Chondrocyte (in vitro differentiated cells): ENCODE results near the gene MT1B. TPM values are rescaled to one million over a fixed set of nuclear protein-coding genes. Genes with fewer than 3 reads are reported as not detected.
"Not testable (repeated sequence)": the region's sequence is repeated elsewhere in the genome, so short reads cannot be mapped to it uniquely, and the experiment has no call there.

Experiments used
- DNase-seq: peaks from one replicate; pipeline ENCODE4 v3.0.0; 2021; ENCODE audit warnings: mixed read lengths, low spot score
- H3K27ac Mint-ChIP-seq: one replicate; pipeline ENCODE4 v1.8.0; 2021; ENCODE audit warnings: mild to moderate bottlenecking, moderate library complexity, mixed read lengths; ENCODE audit not compliant: unreplicated experiment
- H3K27me3 Mint-ChIP-seq: 2 replicates; pipeline ENCODE4 v1.8.0; 2021; ENCODE audit warnings: low read depth, mixed read lengths
- H3K36me3 Mint-ChIP-seq: 2 replicates; pipeline ENCODE4 v1.8.0; 2021; ENCODE audit warnings: low read depth, mixed read lengths
- H3K4me1 Mint-ChIP-seq: 2 replicates; pipeline ENCODE4 v1.8.0; 2021; ENCODE audit warnings: low read depth, mild to moderate bottlenecking, mixed read lengths
- H3K4me3 Mint-ChIP-seq: one replicate; pipeline ENCODE4 v1.8.0; 2021; ENCODE audit warnings: mild to moderate bottlenecking, moderate library complexity, mixed read lengths; ENCODE audit not compliant: unreplicated experiment
- H3K9me3 Mint-ChIP-seq: 2 replicates; pipeline ENCODE4 v1.8.0; 2021; ENCODE audit warnings: low read depth, mixed read lengths
- total RNA-seq: library from RNA; stranded (reverse); gene quantifications from 3 replicates; pipeline ENCODE4 v1.2.1, GENCODE V29; 2021
- TF ChIP-seq, protein P1 (sequence below): fragments of 200-600 bp; sonication (generic); IDR thresholded peaks from 2 replicates; pipeline ENCODE4 v1.5.0; 2021; ENCODE audit warnings: antibody characterized with exemption, mild to moderate bottlenecking, moderate library complexity

Gene MT1B
- total RNA-seq, 1 donor from 2014 or later = not detected

DNA sequence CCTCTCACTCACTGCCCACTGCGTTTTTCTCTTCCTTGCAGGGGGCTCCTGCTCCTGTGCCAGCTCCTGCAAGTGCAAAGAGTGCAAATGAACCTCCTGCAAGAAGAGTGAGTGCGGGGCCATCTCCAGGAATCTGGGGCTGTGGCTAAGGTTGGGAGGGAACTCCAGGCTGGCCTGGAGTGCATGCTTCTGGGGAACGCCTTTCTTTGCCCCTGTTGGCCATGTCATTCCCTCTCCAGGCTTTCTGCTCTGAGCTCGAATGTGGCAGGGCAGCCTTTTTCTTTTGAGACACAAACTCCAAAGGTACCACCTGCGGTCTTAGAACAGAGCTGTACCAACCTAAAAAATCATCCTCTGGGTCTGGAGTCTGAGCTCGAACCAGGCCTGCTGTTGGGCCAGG, 33.5 kb upstream of the MT1B start:
- DNase-seq = no peak
- no peak overlapping the region for H3K4me3 Mint-ChIP-seq
- H3K9me3 Mint-ChIP-seq = no peaks in the 10 kb centered on the region
- H3K27me3 Mint-ChIP-seq = peaks cover 2% of the 10 kb centered on the region
- TF ChIP-seq, protein P1, sequence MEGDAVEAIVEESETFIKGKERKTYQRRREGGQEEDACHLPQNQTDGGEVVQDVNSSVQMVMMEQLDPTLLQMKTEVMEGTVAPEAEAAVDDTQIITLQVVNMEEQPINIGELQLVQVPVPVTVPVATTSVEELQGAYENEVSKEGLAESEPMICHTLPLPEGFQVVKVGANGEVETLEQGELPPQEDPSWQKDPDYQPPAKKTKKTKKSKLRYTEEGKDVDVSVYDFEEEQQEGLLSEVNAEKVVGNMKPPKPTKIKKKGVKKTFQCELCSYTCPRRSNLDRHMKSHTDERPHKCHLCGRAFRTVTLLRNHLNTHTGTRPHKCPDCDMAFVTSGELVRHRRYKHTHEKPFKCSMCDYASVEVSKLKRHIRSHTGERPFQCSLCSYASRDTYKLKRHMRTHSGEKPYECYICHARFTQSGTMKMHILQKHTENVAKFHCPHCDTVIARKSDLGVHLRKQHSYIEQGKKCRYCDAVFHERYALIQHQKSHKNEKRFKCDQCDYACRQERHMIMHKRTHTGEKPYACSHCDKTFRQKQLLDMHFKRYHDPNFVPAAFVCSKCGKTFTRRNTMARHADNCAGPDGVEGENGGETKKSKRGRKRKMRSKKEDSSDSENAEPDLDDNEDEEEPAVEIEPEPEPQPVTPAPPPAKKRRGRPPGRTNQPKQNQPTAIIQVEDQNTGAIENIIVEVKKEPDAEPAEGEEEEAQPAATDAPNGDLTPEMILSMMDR = no peak
- H3K27ac Mint-ChIP-seq = no peak overlapping the region
- H3K36me3 Mint-ChIP-seq = no peaks in the 10 kb centered on the region
- H3K4me1 Mint-ChIP-seq = peaks cover 32% of the 10 kb centered on the region

DNA sequence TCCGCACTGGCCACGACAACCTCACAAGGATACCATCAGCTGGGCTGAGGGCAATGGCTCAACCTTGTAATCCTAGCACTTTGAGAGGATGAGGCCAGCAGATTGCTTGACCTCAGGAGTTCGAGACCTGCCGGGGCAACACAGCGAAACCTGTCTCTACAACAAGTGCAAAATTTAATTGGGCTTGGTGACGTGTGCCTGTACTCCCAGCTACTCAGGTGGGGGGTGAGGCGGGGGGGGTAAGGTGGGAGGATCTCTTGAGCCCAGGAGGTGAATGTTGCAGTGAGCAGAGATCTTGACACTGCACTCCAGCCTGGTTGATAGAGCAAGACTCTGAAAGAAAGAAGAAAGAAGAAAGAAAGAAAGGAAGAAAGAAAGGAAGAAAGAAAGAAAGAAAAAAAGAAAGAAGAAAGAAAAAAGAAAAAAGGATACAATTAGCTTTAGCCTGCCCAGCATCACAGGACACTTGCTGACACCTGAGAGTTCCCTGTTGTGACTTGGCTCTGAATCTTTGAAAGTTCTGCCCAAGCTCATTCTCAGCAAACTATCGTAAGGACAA, 31.3 kb upstream of the MT1B start:
- H3K4me3 Mint-ChIP-seq = no peak overlapping the region
- no peaks in the 10 kb centered on the region for H3K9me3 Mint-ChIP-seq
- TF ChIP-seq, protein P1 = no peak
- no peak for DNase-seq
- H3K36me3 Mint-ChIP-seq = no peaks in the 10 kb centered on the region
- H3K4me1 Mint-ChIP-seq = peaks cover 18% of the 10 kb centered on the region
- H3K27me3 Mint-ChIP-seq = peaks cover 2% of the 10 kb centered on the region
- H3K27ac Mint-ChIP-seq = no peak overlapping the region

DNA sequence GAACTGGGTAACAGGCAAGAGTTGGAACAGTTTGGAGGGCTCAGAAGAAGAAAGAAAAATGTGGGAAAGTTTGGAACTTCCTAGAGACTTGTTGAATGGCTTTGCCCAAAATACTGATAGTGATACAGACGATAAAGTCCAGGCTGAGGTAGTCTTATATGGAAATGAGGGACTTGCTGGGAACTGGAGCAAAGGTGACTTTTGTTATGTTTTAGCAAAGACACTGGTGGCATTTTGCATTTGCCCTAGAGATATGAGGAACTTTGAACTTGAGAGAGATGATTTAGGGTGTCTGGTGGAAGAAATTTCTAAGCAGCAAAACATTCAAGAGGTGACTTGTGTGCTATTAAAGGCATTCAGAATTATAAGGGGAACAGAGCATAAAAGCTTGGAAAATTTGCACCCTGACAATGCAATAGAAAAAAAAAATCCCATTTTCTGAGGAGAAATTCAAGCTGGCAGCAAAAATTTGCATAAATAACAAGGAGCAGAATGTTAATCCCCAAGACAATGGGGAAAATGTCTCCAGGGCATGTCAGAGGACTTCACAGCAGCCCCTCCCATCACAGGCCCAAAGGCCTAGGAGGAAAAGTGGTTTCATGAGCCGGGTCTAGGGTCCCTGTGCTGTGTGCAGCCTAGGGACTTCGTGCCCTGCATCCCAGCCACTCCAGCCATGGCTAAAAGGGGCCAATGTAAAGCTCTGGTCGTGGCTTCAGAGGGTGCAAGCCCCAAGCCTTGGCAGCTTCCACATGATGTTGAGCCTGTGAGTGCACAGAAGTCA, 29.8 kb upstream of the MT1B start:
- DNase-seq, H3K9me3 Mint-ChIP-seq, H3K4me3 Mint-ChIP-seq, H3K27ac Mint-ChIP-seq, H3K27me3 Mint-ChIP-seq, H3K36me3 Mint-ChIP-seq: not testable (repeated sequence)
- peaks cover 31% of the 10 kb centered on the region for H3K4me1 Mint-ChIP-seq

DNA sequence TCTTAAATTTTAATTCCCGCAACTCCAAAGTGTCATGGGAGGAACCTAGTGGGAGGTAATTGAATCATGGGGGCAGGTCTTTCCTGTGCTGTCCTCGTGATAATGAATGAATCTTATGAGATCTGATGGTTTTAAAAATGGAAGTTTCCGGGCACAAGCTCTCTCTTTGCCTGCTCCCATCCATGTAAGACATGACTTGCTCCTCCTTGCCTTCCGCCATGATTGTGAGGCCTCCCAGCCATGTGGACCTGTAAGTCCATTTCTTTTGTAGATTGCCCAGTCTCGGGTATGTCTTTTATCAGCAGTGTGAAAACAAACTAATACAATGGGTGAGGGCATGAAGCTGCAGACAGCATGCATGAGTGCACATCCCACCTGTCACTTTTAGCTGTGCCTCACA, 28.5 kb upstream of the MT1B start:
- H3K36me3 Mint-ChIP-seq, H3K27me3 Mint-ChIP-seq, H3K27ac Mint-ChIP-seq, DNase-seq, H3K4me3 Mint-ChIP-seq, H3K9me3 Mint-ChIP-seq: not testable (repeated sequence)
- peaks cover 34% of the 10 kb centered on the region for H3K4me1 Mint-ChIP-seq

DNA sequence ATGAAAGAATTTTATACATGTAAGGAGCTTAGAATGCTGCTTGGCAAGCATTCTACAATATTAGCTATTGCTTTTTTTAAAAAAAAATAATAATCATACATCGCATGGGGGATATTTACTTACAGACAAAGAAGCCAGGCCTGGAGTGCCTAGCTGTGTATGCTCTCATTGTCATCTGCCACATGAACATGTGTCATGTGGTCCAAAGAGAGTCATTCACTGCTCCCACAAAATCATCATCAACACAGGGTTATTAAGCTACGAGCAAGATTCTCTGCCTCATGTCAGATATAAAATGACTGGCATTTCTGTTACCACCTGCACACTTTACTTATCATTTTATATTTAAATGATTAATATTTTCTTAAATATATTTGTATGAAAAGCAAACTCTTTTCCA, 28.0 kb upstream of the MT1B start:
- no peak for DNase-seq
- Mint-ChIP-seq H3K9me3 (no peaks in the 10 kb centered on the region), H3K27ac (no peak overlapping the region), H3K36me3 (no peaks in the 10 kb centered on the region), H3K27me3 (no peaks in the 10 kb centered on the region), H3K4me1 (peaks cover 36% of the 10 kb centered on the region), H3K4me3 (no peak overlapping the region)
- TF ChIP-seq, protein P1 = no peak

DNA sequence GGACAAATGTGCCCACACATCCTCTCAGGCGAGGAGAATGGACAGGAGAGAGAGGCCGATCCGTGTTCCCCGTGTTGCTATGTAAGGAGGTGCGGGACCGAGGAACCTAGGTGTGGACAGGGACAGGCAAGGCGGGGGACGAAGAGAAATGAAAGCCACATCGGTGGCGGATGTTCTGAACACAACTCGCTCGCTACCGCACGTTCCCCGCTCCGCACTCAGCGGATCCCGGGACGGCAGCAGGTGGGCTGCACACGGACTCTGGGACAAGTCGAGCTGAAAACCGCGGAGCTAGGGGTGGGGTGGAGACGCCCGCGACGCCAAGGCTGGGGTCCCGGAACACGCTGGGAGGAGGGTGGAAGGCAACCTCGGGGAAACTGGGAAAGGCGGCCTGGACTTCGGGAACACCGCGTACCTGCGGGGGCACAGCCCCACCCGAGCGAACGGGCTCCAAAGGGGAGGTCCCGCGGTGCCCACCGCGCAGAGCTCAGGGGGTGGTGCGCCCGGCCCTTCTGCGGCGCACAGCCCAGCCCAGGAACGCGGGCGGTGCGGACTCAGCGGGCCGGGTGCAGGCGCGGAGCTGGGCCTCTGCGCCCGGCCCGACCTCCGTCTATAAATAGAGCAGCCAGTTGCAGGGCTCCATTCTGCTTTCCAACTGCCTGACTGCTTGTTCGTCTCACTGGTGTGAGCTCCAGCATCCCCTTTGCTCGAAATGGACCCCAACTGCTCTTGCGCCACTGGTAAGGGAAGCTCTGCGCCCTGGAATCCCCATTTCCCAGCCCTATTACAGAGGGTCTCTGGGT, 26.3 kb upstream of the MT1B start, which contains the start of gene MT1E:
MT1E (plus strand) TSS at position 642 of the 803 bp plus-strand sequence; CDS start at position 713, 71 bp downstream.
- no peaks in the 10 kb centered on the region for H3K9me3 Mint-ChIP-seq
- DNase-seq = no peak
- H3K27ac Mint-ChIP-seq = peak within 1 kb of the TSS; percentile 91
- H3K36me3 Mint-ChIP-seq = no peaks in the 10 kb centered on the region
- H3K4me3 Mint-ChIP-seq = peak within 1 kb of the TSS; percentile 79
- H3K4me1 Mint-ChIP-seq = peaks cover 37% of the 10 kb centered on the region
- H3K27me3 Mint-ChIP-seq = no peaks in the 10 kb centered on the region
- TF ChIP-seq, protein P1 = no peak
